NCI-H146 (cell line): ENCODE data around the gene CSH2.
"Not testable (repeated sequence)": the region's sequence is repeated elsewhere in the genome, so short reads cannot be mapped to it uniquely, and the experiment has no call there.

Experiments
- DNase-seq: peaks from one replicate; lab custom pipeline; 2025; lab: John Stamatoyannopoulos, UW

Gene CSH2

GRCh38 chr17:63896524-63897354, 23.3 kb upstream of the CSH2 start, which contains the start of gene CSH1:
Gene CSH1 (minus strand): TSS chr17:63896574. CDS start chr17:63896511, 63 bp downstream.
- DNase-seq = not testable (repeated sequence)

DNA sequence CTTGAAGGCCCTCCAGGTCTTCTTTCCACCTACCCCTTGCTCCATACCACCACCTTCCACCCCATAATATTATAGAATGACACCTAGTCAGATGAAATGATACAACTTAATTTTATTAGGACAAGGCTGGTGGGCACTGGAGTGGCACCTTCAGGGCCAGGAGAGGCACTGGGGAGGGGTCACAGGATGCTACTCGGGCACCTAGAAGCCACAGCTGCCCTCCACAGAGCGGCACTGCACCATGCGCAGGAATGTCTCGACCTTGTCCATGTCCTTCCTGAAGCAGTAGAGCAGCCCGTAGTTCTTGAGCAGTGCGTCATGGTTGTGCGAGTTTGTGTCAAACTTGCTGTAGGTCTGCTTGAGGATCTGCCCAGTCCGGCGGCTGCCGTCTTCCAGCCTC, 21.3 kb upstream of the CSH2 start:
- not testable (repeated sequence) for DNase-seq

DNA sequence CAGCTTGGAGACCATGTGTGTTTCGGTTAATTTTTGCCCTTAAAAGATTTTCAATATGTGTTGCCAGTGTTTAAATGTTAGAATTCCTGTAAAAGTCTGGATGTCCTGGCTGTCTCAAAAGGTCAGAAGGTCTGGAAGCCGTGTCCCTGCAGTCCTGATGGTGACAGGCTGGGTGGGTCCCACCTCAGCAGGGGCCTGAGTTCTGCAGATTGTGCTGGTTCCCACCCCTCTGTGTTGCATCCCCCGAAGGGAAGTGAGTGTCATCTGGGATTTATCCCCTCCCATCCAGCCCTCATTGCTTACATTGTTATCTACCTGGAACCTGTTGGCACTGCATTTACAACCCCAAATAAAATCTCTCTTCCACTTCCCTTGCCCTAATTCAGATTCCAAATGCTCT, 20.5 kb upstream of the CSH2 start:
- not testable (repeated sequence) for DNase-seq

- DNase-seq = peak; percentile 19
Measured at GRCh38 chr17:63892316-63893037, 19.0 kb upstream of the CSH2 start.

GRCh38 chr17:63889026-63889848, 15.8 kb upstream of the CSH2 start:
- peak; percentile 27 for DNase-seq

GRCh38 chr17:63885119-63885518, 11.6 kb upstream of the CSH2 start:
- not testable (repeated sequence) for DNase-seq

DNA sequence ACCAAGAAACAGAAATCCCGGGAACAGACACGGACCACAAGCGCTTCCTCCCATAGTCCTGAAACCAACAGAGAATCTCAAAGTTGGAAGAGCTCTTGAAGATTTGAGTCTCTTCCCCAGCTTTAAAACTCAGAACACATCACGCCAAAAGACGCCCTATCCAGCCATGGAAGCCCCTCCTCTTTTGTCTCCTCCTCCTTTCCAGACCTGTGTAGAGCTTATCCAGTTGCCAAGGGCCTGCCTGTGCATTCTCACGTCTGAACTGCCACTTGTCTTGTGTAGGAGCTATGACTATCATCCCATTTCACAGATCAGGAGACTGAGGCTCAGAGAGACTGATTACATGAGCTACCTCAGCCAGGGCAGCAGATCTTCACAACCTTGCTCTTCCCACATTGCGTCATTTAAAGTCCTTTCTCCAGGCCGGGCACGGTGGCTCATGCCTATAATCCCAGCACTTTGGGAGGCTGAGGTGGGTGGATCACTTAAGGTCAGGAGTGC, 9.2 kb upstream of the CSH2 start:
- not testable (repeated sequence) for DNase-seq

GRCh38 chr17:63881935-63882601, 8.6 kb upstream of the CSH2 start, which contains the start of gene GH2:
Gene GH2 (minus strand): TSS chr17:63881944. CDS start chr17:63881801, 143 bp downstream.
- peak; percentile 17 for DNase-seq

DNA sequence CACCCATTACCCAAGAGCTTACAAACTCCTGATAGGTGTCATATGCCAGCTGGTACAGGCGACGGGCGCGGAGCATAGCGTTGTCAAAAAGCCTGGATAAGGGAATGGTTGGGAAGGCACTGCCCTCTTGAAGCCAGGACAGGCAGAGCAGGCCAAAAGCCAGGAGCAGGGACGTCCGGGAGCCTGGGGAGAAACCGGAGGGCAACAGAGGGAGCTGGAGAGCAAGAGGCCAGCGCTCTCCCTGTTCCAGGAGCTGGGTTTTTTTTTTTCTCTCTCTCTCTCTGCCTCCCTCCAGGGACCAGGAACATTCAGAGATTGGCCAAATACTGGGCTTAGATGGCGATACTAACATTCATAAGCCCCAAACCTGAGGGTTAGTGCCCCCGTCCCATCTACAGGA, 7.9 kb upstream of the CSH2 start:
- DNase-seq = not testable (repeated sequence)

- DNase-seq = no peak
Measured at GRCh38 chr17:63880706-63881105, 7.2 kb upstream of the CSH2 start.

GRCh38 chr17:63878413-63878812, 4.9 kb upstream of the CSH2 start:
- not testable (repeated sequence) for DNase-seq

- DNase-seq = not testable (repeated sequence)
Measured at GRCh38 chr17:63874693-63875092, 1.2 kb upstream of the CSH2 start.

DNA sequence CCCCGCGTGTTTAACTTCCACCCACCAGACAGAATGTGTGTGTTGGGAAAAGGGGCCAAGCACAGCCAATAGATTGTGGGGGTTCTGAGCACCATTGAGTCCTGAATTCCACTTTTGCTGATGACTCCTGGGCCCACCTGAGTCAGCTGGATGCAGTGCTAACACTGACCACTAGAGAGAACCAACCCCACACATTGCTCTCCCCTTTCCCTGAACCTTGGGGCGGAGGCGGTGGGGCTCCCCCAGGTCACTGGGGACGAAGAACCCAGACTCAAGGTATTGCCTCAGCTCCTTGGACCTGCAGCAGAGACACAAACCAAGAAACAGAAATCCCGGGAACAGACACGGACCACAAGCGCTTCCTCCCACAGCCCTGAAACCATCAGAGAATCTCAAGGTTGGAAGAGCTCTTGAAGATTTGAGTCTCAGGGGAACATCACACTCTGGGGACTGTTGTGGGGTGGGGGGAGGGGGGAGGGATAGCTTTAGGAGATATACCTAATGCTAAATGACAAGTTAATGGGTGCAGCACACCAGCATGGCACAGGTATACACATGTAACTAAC, 667 bp upstream of the CSH2 start:
- DNase-seq = not testable (repeated sequence)

DNA sequence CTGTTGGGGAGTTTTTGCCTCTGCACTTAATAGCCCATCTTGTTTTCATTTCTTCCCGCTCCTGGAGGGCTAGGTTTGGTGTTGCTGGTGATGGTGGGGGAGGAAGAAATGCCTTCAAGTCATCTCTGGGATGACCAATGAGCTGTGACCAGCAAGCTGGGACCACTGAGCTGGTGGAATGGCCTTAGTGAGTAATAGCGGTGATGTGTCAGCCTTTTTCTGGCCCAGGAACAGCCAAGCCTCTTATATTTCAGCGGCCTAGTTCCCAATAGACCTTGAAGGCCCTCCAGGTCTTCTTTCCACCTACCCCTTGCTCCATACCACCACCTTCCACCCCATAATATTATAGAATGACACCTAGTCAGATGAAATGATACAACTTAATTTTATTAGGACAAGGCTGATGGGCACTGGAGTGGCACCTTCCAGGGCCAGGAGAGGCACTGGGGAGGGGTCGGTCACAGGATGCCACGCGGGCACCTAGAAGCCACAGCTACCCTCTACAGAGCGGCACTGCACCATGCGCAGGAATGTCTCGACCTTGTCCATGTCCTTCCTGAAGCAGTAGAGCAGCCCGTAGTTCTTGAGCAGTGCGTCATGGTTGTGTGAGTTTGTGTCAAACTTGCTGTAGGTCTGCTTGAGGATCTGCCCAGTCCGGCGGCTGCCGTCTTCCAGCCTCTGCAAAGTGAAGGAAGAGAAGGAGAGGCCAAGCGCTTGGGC, 1.7 kb downstream of the CSH2 start:
- DNase-seq = not testable (repeated sequence)

DNA sequence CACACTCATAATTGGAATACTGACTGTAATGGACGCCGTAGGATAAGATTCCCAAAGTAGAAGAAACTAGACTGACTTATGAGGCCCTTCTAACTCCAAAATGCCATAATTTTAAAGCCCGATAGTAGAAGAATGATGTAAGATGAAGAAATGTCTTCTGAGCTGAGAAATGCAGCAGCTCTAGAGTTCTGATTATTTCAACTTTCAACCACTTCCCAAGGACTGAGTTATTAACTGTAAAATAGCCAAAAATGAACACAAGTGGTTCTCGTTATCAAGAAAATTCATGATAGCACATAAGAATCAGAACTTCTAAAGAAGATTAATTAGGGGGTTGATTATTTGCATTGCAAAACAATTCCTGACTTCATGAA, 3.2 kb downstream of the CSH2 start:
- not testable (repeated sequence) for DNase-seq

DNA sequence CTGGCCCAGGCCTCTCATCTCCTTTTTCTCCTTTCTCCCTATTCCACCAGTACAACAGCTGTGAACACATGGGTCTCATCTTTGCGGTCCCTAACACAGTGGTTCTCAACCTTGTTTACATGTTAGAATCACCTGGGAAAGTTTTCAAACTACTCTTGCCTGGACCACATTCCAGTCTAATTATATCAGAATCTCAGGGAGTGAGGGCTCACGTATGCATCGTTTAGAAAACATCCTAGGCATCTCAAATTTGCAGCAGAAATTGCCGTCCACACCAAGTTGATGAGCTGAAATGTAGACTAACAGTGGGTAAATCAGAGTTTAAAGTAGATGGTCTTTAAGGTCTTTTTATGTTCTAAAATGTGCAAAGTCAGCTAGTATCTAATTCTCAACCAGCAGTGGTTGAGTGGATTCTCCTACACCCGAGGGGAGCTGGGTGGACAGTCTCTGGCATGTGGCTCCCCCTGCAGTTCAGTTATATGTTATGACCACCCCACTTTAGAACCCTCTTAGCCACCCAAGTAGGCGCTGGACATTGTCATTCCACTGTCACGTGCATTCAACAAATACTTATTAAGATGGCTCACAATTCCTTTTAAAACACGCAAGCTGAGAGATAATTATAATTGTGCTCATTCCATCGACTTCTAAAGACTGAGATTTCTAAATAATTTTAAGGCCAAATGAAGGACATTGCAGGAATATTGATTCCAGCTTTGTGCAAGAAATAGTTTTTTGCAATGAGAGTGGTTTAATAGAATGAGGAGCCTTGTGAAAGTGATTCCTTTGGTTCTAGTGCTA, 3.8 kb downstream of the CSH2 start:
- not testable (repeated sequence) for DNase-seq

DNA sequence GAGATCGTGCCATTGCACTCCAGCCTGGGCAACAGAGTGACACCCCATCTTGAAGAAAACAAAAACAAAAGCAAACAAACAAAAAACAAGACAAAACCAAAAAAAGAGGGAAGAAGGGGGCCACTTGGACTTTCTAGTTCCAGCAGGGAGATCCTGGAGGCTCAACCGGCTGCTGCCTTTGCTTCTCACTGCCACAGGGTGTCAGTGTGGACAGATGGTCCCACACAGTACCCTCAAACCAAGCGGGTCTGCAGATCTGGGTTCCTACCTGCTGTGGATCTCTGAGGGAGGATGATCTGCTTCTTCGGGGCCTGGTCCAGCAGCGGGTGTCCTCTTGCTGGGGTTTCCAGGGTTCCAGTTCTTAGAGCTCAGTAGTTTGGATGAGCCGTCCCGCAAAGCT, 6.9 kb downstream of the CSH2 start:
- DNase-seq = not testable (repeated sequence)

DNA sequence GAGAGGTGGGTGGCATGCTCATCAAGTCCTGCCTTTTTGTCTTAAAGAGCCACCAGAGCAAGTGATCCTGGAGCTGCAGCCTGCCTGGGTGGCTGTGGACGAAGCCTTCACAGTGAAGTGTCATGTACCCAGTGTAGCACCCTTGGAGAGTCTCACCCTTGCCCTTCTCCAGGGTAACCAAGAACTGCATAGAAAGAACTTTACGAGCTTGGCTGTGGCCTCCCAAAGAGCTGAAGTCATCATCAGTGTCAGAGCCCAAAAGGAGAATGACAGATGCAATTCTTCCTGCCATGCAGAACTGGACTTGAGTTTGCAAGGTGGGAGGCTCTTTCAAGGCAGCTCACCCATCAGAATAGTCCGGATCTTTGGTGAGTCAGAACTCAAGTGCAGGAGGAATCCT, 14.2 kb downstream of the CSH2 start:
- DNase-seq = no peak

- not testable (repeated sequence) for DNase-seq
Measured at GRCh38 chr17:63856425-63856824, 17.1 kb downstream of the CSH2 start.
